Lung microvascular endothelial cell (primary cell): ENCODE measurements around the gene SYNDIG1. TPM values are rescaled to one million over a fixed set of nuclear protein-coding genes. Genes with fewer than 3 reads are reported as not detected.

Experiments
- DNase-seq, 2 donors: peaks; one replicate each; pipeline versions ENCODE4 v3.0.0 to v3.0.0-alpha.2; 2010; ENCODE audit warnings: low read depth in 2 of 2
- total RNA-seq: library from RNA; depleted of rRNA; stranded (reverse); fragments of >200 nt; gene quantifications from 2 replicates; pipeline ENCODE4 v1.2.1, GENCODE V29; 2014

SYNDIG1 gene
- total RNA-seq, 1 donor from 2014 or later: not detected

DNA sequence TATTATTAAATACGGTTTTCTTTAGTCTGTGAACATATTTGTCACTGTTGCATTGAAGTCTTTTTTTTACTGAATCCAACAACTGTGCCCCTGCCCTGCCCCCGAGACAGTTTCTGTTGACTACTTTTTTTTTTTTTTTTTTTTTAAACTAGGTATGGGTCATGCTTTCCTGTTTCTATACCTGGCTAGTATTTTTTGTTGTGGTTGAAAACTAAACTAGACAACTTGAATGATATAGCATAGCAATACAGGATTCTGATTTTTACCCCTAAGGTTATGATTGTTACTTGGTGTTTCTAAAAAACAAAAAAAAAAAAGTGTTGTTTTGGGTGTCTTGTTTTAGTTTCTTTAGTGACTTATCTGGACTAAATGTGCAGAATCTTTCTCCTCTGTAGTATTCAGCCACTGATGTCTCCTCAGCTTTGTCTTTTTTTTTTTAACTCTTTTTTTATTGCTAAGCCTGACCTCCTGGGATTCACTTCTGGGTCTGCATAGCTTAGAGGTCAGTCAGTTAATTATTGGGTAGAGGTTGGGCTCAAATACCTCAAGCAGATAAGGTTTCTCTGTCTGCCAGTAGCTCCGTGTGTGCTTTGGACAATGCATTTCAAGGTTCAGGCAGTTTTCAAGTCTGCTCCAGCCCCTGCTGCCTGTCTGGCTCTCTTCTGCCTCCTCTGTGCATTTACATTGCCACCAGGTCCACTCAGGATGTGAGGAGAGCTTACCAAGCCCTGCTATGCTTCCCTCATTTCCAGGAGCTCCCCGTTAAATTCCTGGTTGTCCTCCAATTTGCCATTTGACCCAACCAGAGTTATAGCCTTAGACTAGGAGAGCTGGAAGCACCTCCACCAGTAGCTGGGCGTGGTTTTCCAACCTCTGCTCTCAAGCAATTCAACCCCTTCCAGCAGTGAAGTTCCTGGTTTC, 91.4 kb downstream of the SYNDIG1 start:
- DNase-seq: no peak

DNA sequence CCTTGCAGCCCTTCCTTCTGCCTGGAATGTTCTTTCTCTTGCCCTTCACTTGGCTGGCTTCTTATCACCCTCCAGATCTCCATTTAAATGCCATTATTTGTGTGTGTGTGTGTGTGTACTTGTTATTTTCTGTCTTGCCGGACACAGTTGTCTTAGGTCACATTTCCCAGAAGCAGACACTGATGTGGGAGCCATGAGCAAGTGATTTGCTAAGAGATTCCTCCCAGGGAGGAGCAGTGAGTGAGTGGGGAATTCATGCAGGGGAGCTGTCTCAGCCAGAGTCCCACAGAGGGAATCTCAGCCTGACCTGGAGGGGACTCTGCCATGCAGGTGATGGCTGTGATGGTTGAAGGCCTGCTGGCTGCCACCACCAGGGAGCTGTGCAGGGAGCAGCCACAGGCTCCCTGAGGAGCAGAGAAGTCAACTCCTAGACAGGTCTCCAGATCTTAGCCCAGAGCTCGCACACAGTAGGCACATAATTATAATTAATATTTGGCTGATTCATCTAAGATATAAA, 96.5 kb downstream of the SYNDIG1 start:
- no peak for DNase-seq

DNA sequence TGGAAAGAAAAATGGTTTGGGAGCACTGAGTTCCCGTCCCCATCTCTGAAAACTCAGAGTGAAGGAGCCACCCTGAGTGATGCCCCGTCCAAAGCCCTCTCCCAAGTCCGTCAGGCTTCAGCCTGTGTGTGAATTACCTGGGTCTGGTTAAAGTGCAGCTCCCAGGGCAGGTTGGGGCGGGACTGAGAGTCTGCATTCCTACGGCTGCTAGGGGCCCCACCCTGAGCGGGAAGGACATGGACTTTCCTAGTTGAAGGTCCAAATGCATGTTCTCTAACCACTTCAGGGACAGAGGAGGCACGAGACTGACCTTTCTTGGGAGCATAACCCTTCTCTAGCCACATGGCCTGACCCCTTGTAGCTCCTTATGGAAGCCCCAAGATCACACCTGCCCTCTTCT, 97.2 kb downstream of the SYNDIG1 start:
- no peak for DNase-seq

DNA sequence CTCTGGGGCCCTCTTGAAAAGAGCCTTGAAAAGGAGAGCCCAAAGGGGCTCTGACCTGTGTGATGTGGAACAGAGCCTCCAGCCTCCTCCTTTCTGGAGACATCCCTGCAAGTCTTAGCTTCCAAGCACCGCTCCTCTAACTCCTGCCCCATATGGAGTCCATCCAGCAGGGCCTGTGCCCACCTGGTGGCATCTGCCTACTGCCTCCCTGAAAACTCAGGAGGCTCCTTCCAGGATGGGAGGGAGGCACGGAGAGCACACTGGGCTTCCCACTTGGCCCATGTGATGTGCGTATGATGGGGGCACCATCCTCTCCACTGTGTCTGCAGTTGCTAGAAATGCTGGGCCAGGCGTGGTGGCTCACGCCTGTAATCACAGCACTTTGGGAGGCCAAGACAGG, 98.1 kb downstream of the SYNDIG1 start:
- DNase-seq: no peak

DNA sequence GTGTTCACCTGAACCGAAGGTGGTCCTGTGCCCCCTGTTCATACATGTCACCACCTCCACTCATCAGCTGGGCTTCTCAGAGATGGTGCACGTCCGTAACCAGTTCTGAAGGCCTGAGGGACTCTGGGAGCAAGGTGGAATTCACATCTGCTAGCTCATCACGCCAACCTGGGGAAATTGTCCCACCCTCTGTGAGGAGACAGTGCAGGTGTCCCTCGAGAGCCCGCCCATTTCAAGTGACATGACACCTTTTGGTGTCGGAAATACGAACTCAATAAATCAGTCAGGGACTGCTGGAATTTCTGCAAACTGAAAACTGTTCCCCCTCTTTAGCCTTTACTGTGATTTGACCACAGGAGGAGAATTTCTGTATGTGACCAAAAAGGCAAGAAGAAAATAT, 99.4 kb downstream of the SYNDIG1 start:
- no peak for DNase-seq

DNA sequence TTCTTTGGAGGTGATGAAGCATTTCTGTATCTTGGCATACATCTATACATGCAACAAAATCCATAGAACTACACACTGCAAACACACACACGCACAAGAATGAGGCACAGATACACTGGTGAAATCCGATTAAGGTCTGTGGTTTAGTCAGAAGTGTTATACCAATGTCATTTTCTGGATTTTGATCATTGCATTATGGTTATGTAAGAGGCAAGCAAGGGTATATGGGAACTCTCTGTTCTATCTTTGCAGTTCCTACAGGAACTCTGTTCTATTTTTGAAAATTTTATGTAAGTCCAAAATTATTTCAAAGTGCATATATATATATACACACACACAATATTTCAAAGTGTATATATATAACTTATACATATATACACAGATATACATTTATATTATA, 101.7 kb downstream of the SYNDIG1 start:
- no peak for DNase-seq

DNA sequence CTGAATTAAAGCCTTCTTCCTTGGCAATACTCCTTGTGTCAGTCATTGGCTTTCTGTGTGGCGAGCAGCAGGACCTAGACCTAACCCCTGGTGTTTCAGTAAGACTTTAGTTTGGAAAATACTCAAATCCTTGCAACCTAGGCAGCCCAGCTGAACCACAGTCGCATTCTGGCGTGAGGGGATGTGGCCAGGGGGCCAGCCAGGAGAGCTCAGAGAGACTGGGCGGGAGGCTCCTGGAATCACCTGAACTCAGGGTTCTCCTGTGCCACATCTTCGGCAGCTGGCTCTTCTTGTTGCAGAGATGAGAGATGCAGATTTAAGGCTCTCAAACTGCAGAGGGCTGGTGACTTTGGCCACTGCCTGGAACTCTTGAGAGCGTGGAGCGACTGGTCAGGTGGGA, 102.7 kb downstream of the SYNDIG1 start:
- no peak for DNase-seq

DNA sequence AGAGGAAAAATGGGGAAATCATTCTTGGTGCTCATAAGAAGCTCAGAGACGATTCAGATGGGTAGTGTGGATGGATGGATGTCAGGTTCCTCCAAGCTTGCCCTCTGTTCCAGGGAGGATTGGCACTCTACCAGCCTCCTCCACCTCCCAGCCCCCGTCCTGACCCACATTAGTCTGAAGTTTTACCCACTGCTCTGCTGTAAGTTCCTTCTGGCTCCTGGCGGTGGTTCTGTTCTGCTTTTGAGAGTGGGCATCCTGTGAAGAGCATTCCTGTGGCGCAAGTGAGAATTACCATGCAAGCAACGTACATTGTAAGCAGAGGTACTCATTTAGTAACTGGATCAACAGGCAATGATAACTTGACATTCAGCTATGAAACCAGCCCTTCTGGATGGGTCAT, 103.4 kb downstream of the SYNDIG1 start:
- no peak for DNase-seq

DNA sequence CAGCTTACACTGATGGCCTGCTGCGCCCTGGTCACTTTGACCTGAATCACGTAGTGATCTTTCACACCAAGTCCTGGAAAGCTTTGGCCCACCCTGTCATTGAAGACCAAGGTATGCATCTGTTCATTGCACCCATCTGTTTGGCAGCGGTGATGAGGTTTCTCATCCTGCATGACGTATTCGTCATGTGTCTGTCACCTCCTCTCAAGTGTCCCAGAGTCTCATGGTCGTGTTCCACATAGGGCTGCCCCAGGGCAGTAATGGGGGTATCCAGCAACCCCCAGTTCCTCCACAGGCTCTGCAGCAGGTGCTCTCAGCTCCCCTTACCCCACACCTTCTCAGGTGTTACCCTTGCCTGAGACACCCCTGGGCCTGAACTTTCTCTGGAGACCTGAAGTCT, 104.1 kb downstream of the SYNDIG1 start:
- DNase-seq: no peak

DNA sequence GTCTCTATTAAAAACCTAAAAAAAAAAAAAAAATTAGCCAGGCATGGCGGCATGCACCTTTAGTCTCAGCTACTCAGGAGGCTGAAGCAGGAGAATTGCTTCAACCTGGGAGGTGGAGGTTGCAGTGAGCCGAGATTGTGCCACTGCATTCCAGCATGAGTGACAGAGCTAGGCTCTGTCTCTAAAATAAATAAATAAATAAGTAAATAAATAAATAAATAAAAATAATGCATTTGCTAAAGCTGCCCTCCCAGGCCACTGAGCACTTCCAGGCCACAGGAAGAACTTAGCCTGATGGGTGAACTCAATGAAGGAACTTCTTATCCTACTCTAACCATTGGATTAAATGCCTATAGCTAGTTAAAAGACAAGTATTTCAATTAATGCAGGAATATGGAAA, 104.9 kb downstream of the SYNDIG1 start:
- no peak for DNase-seq

DNA sequence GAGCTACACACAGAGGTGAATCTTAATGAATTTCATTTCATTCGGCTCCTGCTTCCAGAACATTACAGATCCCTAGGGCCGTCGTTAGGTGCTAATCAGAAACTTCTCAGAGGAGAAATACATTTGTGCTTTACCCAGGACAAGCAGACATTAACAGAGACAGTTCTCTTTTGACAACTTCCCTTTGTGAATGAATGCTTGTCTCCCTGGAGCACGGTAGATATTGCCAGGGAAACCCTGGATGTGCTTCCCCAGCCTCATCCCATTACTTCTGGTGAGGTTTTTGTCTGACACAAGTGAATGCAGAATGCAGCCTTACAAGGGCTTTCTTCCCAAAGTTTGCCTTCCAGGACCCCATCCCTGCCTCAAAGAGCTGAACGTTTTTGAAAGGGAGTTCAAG, 105.4 kb downstream of the SYNDIG1 start:
- DNase-seq: no peak

DNA sequence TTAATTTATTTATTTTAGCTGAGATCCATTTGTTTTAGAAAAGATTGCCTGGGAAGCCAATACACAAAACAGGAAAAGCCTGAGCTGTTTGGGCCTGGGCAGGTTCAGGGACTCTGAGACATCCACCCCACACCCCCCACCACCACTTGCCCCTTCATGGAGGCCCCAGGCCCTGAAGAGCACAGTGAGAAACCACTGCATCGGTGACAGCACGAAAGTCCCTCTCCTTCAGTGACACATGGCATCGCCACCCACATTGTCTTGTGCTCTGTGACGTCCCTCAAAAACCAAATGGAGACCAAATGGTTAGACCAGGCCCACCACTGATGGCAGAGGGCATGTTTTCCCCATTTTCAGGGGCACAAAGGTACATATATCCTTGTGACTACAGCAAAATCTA, 106.4 kb downstream of the SYNDIG1 start:
- DNase-seq: no peak

DNA sequence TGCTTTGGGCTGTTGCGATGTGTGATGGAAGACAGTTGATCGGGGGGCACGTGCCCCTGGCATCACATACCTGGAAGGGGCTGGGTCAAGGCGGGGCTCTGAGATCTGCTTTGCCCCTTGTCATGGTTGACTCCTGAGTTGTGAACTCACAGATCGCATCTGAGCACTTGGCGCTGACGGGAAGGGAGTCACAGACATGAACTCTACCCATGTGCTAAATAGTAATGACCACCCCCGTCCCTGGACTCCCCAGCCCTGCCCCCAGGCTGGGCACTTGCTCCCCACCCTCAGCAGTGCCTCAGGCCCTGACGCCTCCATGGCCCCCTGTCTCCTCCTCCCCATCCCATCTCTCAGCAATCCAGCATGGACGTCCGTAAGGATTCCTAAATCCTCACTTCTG, 107.0 kb downstream of the SYNDIG1 start:
- no peak for DNase-seq

DNA sequence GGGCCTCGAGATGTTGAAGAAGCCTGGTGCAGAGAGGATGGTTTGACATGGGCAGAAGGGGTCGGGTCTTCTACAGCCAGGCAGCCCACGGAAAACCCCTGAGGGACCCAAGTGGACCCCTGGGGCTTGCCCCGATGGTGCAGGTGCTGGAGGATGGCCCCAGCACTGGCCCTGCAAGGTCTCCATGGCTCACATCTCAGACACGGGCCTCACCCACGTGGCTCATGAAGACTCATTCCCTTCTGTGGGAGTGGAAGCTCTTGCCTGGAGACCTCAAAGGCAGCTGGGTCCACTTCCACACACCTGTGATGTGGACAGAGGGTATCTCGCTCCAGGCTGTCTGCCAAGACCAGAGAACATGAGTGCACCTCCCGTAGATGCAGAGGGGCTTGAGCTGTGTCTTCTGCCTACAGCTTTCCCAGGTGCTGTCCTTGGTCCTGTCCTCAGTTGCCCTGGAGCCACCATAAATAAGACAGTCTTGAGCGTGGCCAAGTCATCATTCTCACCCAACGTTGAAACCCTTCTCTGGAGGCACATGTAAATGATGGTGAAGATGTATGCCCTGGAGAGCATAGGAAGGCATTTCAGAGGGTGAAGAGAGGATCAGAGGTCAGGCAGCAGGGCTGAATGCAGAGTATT, 108.0 kb downstream of the SYNDIG1 start:
- DNase-seq: no peak

DNA sequence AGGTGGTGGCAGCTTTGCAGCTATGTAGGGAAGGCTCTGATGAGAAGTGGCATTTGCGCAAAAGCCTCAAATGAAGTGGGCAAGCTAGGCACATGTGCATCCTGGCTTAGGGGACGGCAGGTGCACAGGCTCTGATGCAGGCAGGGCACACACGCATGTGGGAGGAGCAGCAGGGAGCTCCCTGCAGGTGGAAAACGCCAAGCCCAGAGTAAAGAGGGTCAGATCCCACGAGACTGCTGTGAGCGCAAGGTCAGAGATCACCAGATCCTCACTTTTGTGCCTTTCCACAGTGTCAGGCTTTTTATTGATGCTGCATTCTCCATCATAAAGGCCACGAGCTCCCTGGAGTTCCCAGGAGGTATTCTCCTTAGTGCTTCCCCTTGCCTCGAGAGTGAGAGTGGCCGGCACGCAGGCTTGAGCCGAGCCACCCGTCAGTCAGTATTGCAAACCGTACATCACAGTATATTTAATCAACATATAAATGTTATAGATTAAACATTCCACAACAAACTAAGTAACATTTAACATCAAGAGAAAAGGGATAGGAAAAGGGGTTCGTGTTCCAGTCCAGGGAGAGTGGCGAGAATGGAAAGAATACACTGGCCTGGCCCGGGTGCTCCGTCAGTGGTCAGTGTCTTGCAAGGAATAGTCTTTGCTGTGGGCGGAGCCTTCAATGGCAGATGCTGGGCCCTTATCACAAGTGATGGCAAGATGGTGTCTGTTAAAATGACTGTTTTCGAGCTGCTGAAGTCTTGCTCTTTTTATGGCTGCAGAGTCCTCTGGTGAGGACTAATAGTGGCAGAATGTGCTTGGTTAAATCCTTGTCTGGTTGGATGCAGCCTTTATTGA, 109.4 kb downstream of the SYNDIG1 start:
- no peak for DNase-seq

DNA sequence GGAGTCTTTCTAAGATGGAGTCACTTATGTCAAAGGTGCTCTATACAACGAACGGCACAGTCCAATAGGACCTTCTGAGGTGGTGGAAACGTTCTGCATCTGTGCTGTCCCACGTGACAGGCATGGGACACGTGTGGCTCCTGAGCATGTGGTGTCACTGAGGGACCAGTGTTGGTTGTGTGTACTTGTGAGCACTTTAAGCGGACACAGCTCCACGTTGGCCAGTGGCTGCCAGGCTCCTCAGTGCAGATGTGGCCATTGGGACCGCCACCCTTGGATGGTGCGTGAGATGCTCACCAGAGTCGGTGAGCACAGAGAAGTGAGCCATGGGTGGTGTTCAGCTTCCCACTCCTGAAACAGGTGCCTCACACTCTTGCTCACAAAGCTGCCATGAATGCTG, 110.0 kb downstream of the SYNDIG1 start:
- DNase-seq: no peak

DNA sequence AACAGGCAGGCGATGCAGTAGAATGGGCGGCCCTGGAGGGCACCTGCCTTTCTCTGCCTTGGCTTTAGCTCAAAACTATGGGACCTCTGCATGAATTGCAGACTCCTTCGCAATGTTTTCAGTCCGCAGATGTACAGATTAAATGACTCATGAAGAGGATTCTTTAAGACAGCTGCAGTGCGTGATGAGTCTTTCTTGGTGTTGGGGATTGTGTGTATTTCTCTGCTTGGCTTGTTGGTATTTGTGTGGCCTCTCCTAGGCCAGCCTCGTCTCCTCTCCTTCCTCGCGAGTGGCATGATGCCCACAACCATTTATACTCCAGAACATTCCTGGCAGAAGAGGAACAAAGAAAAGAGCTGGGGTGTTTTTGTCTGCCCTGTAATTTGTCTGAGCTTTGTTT, 110.6 kb downstream of the SYNDIG1 start:
- no peak for DNase-seq

DNA sequence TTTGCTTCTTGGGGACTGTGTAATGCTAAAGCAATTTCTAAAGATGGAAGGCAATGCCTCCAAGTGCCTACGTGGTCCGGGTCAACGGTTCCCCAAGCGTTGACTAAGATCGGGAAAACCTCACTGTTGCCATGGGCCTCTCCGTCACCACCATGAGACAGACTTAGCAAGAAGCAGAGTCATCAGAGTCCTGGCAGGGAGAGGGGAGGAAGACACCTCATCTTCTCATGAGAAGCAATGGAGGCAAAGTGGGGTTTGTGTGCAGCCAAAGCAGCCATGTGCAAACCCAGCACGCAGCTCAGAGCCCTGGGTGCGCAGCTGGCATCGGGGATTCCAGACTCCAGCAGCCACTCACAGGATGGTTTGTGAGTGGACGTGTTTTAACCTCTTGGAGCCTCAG, 111.4 kb downstream of the SYNDIG1 start:
- DNase-seq: no peak

DNA sequence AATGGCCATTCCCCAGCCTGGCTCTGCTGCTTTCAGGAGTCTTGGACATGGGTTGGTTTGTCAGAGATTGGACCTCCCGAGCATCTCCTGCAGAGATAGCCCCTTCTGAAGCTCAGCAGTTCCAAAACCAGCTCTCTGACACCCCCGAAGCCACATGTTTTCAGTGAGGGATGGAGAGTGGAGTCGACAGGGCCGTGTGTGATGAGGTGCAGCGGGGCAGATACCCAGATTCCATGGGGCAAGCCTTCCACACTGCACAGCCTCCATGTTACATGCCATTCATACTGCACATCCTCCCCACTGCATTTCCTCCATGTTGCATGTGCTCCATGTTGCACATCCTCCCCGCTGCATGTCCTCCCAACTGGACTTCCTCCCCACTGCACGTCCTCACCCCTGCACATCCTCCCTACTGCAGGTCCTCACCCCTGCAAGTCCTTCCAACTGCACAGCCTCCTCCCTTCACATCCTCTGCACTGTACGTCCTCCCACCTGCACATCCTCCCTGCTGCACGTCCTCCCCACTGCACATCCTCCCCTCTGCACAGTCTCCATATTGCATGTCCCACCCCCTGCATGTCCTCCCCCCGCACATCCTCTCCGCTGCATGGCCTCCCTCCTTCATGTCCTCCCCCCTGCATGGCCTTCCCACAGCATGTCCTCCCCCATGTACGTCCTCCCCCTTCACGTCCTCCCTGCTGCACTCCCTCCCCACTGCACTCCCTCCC, 112.2 kb downstream of the SYNDIG1 start:
- no peak for DNase-seq

DNA sequence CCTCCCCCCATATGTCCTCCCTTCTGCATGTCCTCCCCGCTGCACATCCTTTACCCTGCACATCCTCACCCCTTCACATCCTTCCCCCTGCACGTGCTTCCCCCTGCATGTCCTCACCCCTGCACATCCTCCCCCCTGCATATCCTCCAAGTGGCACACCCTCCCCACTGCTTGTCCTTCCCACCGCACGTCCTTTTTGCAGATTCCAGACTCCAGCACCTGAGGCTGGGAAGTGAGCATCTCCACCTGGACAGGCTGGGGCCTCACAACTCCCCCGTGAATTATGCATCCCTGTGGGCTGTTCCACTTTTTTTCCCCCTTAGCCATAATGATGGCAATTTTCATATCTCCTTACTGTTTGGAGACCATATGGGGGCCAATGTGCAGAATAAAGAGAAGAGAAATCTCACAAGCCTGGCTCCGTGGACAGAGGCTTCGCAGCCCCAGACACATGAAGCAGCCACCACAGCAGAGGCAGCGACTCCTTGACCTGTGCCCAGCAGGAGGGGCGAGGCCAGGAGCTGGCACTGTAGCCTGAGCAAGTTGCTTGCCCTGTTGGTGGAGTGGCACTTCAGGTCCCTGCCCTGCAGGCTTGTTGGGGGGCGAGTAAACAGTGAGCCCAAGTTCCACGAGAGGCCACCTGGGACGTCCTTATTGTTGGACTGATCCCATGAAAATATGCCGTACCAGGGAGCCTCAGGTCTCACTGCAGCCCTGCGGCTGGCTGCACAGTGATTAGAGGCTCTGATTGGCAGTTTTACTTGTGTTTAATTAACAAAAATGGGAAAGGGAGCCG, 113.1 kb downstream of the SYNDIG1 start:
- DNase-seq: no peak
